ENCODE measurements around the gene EXOC3L4.

Gene EXOC3L4

DNA sequence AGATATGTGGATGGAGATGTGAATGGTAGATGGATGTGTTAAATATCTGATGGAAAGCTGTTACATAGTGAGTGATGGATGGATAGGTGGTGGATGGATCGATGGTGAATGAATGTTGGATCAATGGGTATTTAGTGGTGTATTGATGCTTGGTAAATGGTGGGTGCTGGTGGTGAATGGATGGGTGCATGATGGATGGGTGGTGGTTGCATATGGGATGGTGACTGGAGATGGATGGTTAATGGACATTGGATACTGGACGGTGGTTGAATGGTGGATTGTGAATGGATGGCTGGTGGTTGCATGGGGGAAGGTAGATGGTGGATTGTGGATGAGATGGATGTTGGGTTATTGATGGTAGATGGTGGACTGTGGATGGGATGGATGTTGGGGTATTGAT, 12.6 kb upstream of the EXOC3L4 start:
- no peaks in the 10 kb centered on the region for H3K9me3 ChIP-seq
- TF ChIP-seq, protein P1, sequence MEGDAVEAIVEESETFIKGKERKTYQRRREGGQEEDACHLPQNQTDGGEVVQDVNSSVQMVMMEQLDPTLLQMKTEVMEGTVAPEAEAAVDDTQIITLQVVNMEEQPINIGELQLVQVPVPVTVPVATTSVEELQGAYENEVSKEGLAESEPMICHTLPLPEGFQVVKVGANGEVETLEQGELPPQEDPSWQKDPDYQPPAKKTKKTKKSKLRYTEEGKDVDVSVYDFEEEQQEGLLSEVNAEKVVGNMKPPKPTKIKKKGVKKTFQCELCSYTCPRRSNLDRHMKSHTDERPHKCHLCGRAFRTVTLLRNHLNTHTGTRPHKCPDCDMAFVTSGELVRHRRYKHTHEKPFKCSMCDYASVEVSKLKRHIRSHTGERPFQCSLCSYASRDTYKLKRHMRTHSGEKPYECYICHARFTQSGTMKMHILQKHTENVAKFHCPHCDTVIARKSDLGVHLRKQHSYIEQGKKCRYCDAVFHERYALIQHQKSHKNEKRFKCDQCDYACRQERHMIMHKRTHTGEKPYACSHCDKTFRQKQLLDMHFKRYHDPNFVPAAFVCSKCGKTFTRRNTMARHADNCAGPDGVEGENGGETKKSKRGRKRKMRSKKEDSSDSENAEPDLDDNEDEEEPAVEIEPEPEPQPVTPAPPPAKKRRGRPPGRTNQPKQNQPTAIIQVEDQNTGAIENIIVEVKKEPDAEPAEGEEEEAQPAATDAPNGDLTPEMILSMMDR (IDR thresholded peaks at IDR 0.05; ENCODE audit: low read depth, low read length), result no peak
- no peak overlapping the region for H3K4me3 ChIP-seq (ENCODE audit: low read depth, low read length)
- DNase-seq, result no peak
- no peaks in the 10 kb centered on the region for H3K4me1 ChIP-seq
- H3K27me3 ChIP-seq, result peaks cover 29% of the 10 kb centered on the region
- H3K36me3 ChIP-seq, result no peaks in the 10 kb centered on the region

DNA sequence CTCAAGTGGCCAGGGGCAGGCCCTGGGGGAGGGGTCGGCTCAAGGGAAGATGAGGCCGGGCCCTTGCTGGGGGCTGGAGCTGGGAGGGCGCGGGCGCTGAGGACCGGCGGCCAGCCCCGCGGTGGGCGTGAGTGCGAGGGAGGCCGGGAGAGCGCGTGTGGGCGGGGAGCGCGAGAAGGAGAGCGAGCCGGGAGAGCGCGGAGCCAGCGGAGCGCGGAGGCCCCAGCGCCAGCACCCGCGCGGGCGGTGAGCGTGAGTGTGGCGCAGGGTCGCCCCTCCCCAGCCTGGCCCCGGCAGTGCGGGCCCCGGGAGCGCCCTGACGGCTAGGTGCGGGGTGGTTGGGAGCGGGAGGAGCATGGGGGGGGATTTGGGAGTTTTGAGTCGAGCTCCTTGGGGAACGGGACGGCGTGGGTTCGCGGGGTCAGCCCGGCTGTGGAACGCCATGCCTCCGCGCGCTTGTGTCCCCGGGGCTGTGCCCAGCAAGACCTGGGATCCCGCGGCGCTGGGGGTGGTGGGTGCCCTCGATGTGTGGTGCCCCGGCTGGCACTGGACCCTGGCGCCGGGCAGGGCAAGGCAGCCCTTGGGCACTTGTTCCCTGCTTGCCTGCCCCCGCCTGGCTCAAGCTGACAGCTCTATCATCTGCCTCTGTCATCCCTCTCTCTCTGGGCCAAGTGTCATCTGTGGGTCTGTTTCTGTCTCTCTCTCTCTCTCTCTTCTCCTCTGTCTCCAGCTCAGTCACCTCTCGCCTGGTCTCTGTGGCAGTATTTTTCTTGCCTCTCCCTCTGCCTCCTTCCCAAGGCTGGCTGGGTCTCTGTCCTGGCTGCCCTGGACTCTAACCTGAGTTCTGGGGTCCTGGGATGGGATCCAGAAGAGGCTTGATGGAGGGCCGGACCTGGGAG, 10.3 kb upstream of the EXOC3L4 start, which contains the start of gene LBHD2:
LBHD2 (plus strand) TSS at position 190 of the 899 bp plus-strand sequence. CDS start 1,803 bp downstream, outside the sequence.
- H3K9me3 ChIP-seq, result no peaks in the 10 kb centered on the region
- H3K27me3 ChIP-seq, result peaks cover 29% of the 10 kb centered on the region
- H3K36me3 ChIP-seq, result no peaks in the 10 kb centered on the region
- H3K4me1 ChIP-seq, result no peaks in the 10 kb centered on the region
- no peak within 1 kb of the TSS for H3K4me3 ChIP-seq (ENCODE audit: low read depth, low read length)
- TF ChIP-seq, protein P1 (IDR thresholded peaks at IDR 0.05; ENCODE audit: low read depth, low read length), result no peak
- peak; percentile 21 for DNase-seq

DNA sequence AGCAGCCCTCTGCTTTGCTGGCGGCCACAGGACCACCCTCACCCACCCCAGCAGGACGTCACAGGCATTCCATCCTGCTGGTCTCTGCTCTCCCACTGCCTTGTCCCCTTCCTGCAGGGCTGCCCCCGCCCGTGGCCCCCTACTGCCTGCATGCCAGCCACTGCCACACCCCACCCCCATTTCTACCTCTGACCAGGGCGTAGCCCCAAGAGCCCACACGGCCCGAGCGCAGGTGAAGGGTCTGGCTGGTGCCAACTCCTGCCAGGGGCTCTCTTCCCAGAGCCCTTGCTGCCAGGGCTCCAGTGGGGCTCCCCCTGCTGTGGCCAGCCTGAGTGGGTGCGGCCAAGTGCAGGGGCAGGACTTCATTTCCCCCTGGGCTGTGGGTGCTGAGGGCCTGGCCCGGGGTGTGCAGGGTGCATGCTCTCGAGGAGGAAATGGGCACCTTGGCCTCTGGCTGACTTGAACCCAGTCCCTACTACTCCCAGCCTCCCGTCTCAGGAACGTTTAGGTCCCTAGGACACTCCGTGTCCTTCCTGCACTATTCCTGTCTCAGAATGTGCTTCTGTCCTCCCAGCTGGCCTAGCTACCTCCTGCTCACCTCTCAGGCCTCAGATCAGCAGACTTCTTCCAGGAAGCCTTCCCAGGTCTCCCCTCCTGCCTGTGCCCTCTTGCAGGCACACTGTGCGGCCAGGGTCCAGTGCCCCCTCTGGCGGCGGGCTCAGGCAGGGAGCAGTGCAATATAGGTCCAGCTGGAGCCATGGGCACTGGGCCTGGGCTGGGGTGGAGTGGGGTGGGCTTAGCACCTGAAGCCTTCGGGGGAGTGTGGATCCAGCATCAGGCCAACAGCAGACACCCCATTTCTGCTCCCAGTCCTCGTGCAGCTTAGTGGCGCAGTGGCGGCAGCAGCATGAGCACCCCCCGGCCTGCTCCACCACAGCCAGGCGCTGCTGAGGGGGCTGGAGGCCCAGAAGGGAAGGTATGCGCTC, 9.1 kb upstream of the EXOC3L4 start:
- Histone ChIP-seq H3K4me3 (ENCODE audit: low read depth, low read length) (no peak overlapping the region), H3K27me3 (peaks cover 29% of the 10 kb centered on the region), H3K4me1 (no peaks in the 10 kb centered on the region), H3K9me3 (no peaks in the 10 kb centered on the region), H3K36me3 (no peaks in the 10 kb centered on the region)
- peak; percentile 7 for DNase-seq
- TF ChIP-seq, protein P1 (IDR thresholded peaks at IDR 0.05; ENCODE audit: low read depth, low read length), result no peak

DNA sequence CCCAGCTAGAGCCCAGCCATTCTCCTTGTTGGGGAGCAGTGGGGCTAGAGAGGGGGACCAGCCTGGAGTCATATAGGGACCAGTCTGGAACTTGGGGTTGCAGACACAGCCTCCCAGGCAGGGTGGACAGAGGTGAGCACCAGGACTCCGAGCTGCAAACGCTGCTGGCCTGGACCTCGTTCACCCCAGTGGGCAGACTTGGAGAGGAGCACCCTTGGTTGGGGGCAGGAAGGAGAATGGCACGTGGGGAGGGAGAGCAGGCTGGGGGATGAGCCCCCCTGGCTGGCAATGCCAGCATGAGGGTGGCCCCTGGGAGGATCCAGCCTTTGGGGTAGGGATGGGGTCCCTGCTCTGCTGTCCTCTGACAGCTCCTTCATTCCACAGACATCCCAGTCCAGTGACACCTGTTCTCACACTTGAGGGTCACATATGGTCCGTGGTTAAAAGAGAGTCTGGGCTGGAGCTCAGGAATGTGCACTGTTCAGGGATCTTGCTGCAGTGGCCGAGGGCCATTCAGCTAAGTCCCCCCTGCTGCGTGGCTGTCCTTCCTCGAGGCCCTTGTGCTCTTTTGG, 7.7 kb upstream of the EXOC3L4 start:
- Histone ChIP-seq H3K27me3 (peaks cover 20% of the 10 kb centered on the region), H3K4me3 (ENCODE audit: low read depth, low read length) (no peak overlapping the region), H3K36me3 (no peaks in the 10 kb centered on the region), H3K4me1 (no peaks in the 10 kb centered on the region), H3K9me3 (no peaks in the 10 kb centered on the region)
- DNase-seq, result no peak
- TF ChIP-seq, protein P1 (IDR thresholded peaks at IDR 0.05; ENCODE audit: low read depth, low read length), result no peak

DNA sequence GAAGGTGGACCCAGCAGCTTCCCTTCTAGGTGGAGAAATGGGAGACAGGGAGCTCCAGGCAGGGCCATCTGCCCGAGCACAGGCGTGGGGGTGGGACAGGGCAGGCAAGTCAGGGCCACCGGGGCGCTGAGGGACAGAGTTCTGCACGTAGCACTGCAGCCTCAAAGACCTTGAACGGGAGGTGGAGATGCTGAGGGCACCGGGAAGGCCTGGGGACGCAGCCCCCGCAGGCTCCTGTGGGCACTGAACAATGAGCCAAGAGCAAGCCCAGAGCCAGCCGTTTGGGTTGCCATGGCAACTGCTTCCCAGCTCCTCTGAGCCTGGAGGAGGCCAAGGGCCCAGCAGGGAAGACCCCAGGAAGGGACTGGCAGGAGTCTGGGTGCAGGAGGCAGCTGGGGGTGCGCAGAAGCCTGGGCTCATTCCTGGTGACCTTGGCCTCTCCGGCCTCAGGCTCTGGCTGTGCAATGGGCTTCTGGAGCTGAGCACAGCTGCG, 7.1 kb upstream of the EXOC3L4 start:
- peak; percentile 51 for DNase-seq
- H3K4me1 ChIP-seq, result no peaks in the 10 kb centered on the region

More for the DNA sequence above, 7.1 kb upstream of the EXOC3L4 start:
- H3K9me3 ChIP-seq, result no peaks in the 10 kb centered on the region
- H3K36me3 ChIP-seq, result no peaks in the 10 kb centered on the region
- TF ChIP-seq, protein P1 (IDR thresholded peaks at IDR 0.05; ENCODE audit: low read depth, low read length), result no peak
- peaks cover 18% of the 10 kb centered on the region for H3K27me3 ChIP-seq
- no peak overlapping the region for H3K4me3 ChIP-seq (ENCODE audit: low read depth, low read length)

All from BE2C (cell line).